ENCODE results near the gene CELA2A. TPM values are rescaled to one million over a fixed set of nuclear protein-coding genes. Genes with fewer than 3 reads are reported as not detected.
"Not testable (repeated sequence)": the region's sequence is repeated elsewhere in the genome, so short reads cannot be mapped to it uniquely, and the experiment has no call there.

CELA2A gene
- total RNA-seq, 1 experiment from 2014 or later: 0.55 TPM

- H3K9me3 ChIP-seq (replicated peaks); H3K4me3 ChIP-seq; H3K36me3 ChIP-seq; H3K27me3 ChIP-seq; DNase-seq: not testable (repeated sequence)
- Histone ChIP-seq H3K4me1 (peaks cover 34% of the 10 kb centered on the region), H3K27ac (peak overlapping the region; percentile 98)
Observed at GRCh38 chr1:15482455-15482854, 25.9 kb downstream of the CELA2A start.

- not testable (repeated sequence) for H3K27me3 ChIP-seq; H3K9me3 ChIP-seq (replicated peaks); H3K36me3 ChIP-seq; H3K4me3 ChIP-seq
- H3K27ac ChIP-seq: peak overlapping the region; percentile 98
- peaks cover 40% of the 10 kb centered on the region for H3K4me1 ChIP-seq
- DNase-seq: peak; percentile 65 to 77
Observed at GRCh38 chr1:15482983-15483543, 26.5 kb downstream of the CELA2A start.

GRCh38 chr1:15483971-15484370 is 27.4 kb downstream of the CELA2A start:
- Histone ChIP-seq H3K4me3 (no peak overlapping the region), H3K27ac (peak overlapping the region; percentile 98), H3K4me1 (peaks cover 49% of the 10 kb centered on the region), H3K36me3 (peaks cover 3% of the 10 kb centered on the region; the same call in 1 of the 2 replicates), H3K27me3 (no peaks in the 10 kb centered on the region), H3K9me3 (replicated peaks) (no peaks in the 10 kb centered on the region)
- peak; percentile 83 to 95 for DNase-seq

GRCh38 chr1:15484443-15484842 is 27.9 kb downstream of the CELA2A start:
- peak; percentile 95 to 98 for DNase-seq
- Histone ChIP-seq H3K4me1 (peaks cover 51% of the 10 kb centered on the region), H3K27ac (peak overlapping the region; percentile 98)
- H3K27me3 ChIP-seq; H3K9me3 ChIP-seq (replicated peaks); H3K4me3 ChIP-seq; H3K36me3 ChIP-seq: not testable (repeated sequence)

GRCh38 chr1:15485636-15486035 is 29.1 kb downstream of the CELA2A start:
- Histone ChIP-seq H3K4me3 (no peak overlapping the region), H3K9me3 (replicated peaks) (no peaks in the 10 kb centered on the region), H3K4me1 (peaks cover 62% of the 10 kb centered on the region), H3K27me3 (no peaks in the 10 kb centered on the region), H3K27ac (peak overlapping the region; percentile 98), H3K36me3 (peaks cover 8% of the 10 kb centered on the region)
- peak in 1 of 2 experiments; percentile 41 for DNase-seq

GRCh38 chr1:15486844-15487610 is 30.5 kb downstream of the CELA2A start:
- DNase-seq; H3K9me3 ChIP-seq (replicated peaks); H3K36me3 ChIP-seq; H3K27me3 ChIP-seq; H3K4me3 ChIP-seq: not testable (repeated sequence)
- peaks cover 62% of the 10 kb centered on the region for H3K4me1 ChIP-seq
- H3K27ac ChIP-seq: peak overlapping the region; percentile 89

- Histone ChIP-seq H3K27me3 (no peaks in the 10 kb centered on the region), H3K27ac (peak overlapping the region; percentile 89), H3K36me3 (peaks cover 12% of the 10 kb centered on the region), H3K4me1 (peaks cover 50% of the 10 kb centered on the region), H3K9me3 (replicated peaks) (no peaks in the 10 kb centered on the region), H3K4me3 (no peak overlapping the region)
- peak in 1 of 2 experiments; percentile 60 for DNase-seq
Observed at GRCh38 chr1:15488371-15488770, 31.8 kb downstream of the CELA2A start.

GRCh38 chr1:15489052-15489736 is 32.7 kb downstream of the CELA2A start:
- H3K36me3 ChIP-seq: peaks cover 20% of the 10 kb centered on the region
- H3K9me3 ChIP-seq (replicated peaks): no peaks in the 10 kb centered on the region
- H3K4me3 ChIP-seq: no peak overlapping the region
- no peaks in the 10 kb centered on the region for H3K27me3 ChIP-seq
- H3K27ac ChIP-seq: peak overlapping the region; percentile 89
- peaks cover 41% of the 10 kb centered on the region for H3K4me1 ChIP-seq
- DNase-seq: peak; percentile 98 to 99

GRCh38 chr1:15491010-15491409 is 34.5 kb downstream of the CELA2A start:
- not testable (repeated sequence) for H3K9me3 ChIP-seq (replicated peaks); H3K27ac ChIP-seq; H3K4me3 ChIP-seq; H3K27me3 ChIP-seq; DNase-seq
- Histone ChIP-seq H3K36me3 (peaks cover 17% of the 10 kb centered on the region), H3K4me1 (peaks cover 30% of the 10 kb centered on the region)

- Histone ChIP-seq H3K36me3 (peaks cover 20% of the 10 kb centered on the region), H3K27me3 (no peaks in the 10 kb centered on the region), H3K27ac (no peak overlapping the region), H3K9me3 (replicated peaks) (0 out of 2 replicates have a peak, but pooled peaks cover under 1% of the 10 kb centered on the region), H3K4me3 (no peak overlapping the region), H3K4me1 (peaks cover 27% of the 10 kb centered on the region)
- no peak for DNase-seq
Observed at GRCh38 chr1:15492596-15492995, 36.1 kb downstream of the CELA2A start.

GRCh38 chr1:15493869-15494390 is 37.4 kb downstream of the CELA2A start:
- H3K9me3 ChIP-seq (replicated peaks): 0 out of 2 replicates have a peak, but pooled peaks cover 3% of the 10 kb centered on the region
- peaks cover 14% of the 10 kb centered on the region for H3K4me1 ChIP-seq
- H3K27me3 ChIP-seq: no peaks in the 10 kb centered on the region

GRCh38 chr1:15500184-15501178 is 43.9 kb downstream of the CELA2A start:
- Histone ChIP-seq H3K27me3 (no peaks in the 10 kb centered on the region), H3K9me3 (replicated peaks) (0 out of 2 replicates have a peak, but pooled peaks cover 3% of the 10 kb centered on the region), H3K4me1 (peaks cover 12% of the 10 kb centered on the region), H3K4me3 (no peak overlapping the region), H3K36me3 (peaks cover 37% of the 10 kb centered on the region), H3K27ac (no peak overlapping the region)
- DNase-seq: no peak

More at GRCh38 chr1:15493869-15494390, 37.4 kb downstream of the CELA2A start:
- DNase-seq: no peak
- Histone ChIP-seq H3K36me3 (peaks cover 30% of the 10 kb centered on the region), H3K4me3 (no peak overlapping the region), H3K27ac (no peak overlapping the region)

GRCh38 chr1:15501208-15502032 is 44.9 kb downstream of the CELA2A start:
- Histone ChIP-seq H3K4me1 (peaks cover 12% of the 10 kb centered on the region), H3K27ac (no peak overlapping the region), H3K27me3 (no peaks in the 10 kb centered on the region), H3K36me3 (peaks cover 41% of the 10 kb centered on the region), H3K9me3 (replicated peaks) (0 out of 2 replicates have a peak, but pooled peaks cover 3% of the 10 kb centered on the region), H3K4me3 (no peak overlapping the region)
- DNase-seq: peak; percentile 87 to 94

All from SJCRH30 (cell line).